ENCODE data around the gene GRAMD4.

Gene GRAMD4

DNA sequence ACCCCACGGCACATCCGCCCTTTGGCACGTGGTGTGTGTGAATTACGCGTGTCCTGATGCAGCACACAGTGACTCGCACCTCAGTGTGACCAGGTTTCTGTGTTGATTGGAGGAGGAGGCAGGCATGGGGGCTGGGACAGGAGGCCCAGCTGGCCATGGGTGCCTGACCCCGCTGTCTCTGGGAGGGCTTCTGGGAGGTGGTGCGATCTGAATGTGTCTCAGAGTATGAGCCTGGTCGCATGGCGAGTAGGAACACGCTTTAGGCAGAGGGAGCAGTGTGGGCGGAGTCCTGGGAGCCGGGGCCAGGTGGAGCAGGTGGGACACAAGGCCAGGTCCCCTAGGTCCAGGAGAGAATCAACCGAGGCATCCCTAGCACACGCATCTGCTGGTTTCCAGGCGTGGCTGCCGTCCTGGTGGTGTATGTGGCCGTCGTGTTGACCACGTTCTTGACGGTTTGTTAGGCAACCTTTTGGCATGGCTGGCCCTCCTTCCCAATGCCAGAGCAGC is 5.7 kb downstream of the GRAMD4 start:
- Histone ChIP-seq H3K9me3 (replicated peaks; ENCODE audit: insufficient read depth, low read length) (no peaks in the 10 kb centered on the region), H3K79me2 (ENCODE audit: low read length) (no peaks in the 10 kb centered on the region), H3K9me2 (replicated peaks; ENCODE audit: insufficient read depth, low read length) (no peaks in the 10 kb centered on the region), H3K27ac (ENCODE audit: low read length) (no peak overlapping the region), H3K36me3 (replicated peaks; ENCODE audit: insufficient read depth, low read length) (no peaks in the 10 kb centered on the region), H3K27me3 (replicated peaks; ENCODE audit: insufficient read depth, low read length) (no peaks in the 10 kb centered on the region), H4K20me1 (ENCODE audit: insufficient read depth, low read length) (no peaks in the 10 kb centered on the region), H3K4me2 (ENCODE audit: low read depth, low read length) (no peak overlapping the region), H2AFZ (ENCODE audit: low read length) (no peak overlapping the region), H3K4me1 (ENCODE audit: low read length) (no peaks in the 10 kb centered on the region), H3F3A (ENCODE audit: insufficient read depth, low read length) (no peaks in the 10 kb centered on the region), H3K9ac (ENCODE audit: low read length) (no peak overlapping the region), H3K4me3 (ENCODE audit: low read length) (no peak overlapping the region)
- no peak for TF ChIP-seq EZH2 (optimal IDR thresholded peaks at IDR 0.05; ENCODE audit: low read depth, low read length)
- TF ChIP-seq EZH2phosphoT487 (IDR thresholded peaks at IDR 0.05; ENCODE audit: low read length), result no peak
- TF ChIP-seq, protein P1, sequence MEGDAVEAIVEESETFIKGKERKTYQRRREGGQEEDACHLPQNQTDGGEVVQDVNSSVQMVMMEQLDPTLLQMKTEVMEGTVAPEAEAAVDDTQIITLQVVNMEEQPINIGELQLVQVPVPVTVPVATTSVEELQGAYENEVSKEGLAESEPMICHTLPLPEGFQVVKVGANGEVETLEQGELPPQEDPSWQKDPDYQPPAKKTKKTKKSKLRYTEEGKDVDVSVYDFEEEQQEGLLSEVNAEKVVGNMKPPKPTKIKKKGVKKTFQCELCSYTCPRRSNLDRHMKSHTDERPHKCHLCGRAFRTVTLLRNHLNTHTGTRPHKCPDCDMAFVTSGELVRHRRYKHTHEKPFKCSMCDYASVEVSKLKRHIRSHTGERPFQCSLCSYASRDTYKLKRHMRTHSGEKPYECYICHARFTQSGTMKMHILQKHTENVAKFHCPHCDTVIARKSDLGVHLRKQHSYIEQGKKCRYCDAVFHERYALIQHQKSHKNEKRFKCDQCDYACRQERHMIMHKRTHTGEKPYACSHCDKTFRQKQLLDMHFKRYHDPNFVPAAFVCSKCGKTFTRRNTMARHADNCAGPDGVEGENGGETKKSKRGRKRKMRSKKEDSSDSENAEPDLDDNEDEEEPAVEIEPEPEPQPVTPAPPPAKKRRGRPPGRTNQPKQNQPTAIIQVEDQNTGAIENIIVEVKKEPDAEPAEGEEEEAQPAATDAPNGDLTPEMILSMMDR (IDR thresholded peaks at IDR 0.05; ENCODE audit: low read length), result no peak
- no peak for DNase-seq

DNA sequence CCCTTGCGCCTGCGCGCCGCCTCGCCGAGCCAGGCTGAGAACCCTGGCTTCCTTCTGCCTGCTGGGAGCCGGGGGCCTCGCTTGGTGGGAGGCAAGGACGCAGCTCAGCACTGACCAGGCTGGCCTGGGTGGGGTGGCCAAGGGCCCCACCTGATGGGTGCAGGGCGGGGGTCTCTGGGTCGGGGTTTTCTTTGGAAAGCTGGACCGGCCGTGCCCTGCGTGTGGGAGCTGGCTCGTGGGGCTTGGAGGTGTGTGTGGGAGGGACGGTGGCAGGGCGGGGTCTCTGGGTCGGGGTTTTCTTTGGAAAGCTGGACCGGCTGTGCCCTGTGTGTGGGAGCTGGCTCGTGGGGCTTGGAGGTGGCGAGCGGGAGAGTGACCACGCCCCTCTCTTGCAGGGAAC is 6.2 kb downstream of the GRAMD4 start:
- H3K9me2 ChIP-seq (replicated peaks; ENCODE audit: insufficient read depth, low read length), result no peaks in the 10 kb centered on the region
- no peaks in the 10 kb centered on the region for H3K36me3 ChIP-seq (replicated peaks; ENCODE audit: insufficient read depth, low read length)
- H3K9me3 ChIP-seq (replicated peaks; ENCODE audit: insufficient read depth, low read length), result no peaks in the 10 kb centered on the region
- no peak overlapping the region for H3K4me3 ChIP-seq (ENCODE audit: low read length)
- H2AFZ ChIP-seq (ENCODE audit: low read length), result no peak overlapping the region
- H3K4me1 ChIP-seq (ENCODE audit: low read length), result no peaks in the 10 kb centered on the region
- TF ChIP-seq EZH2phosphoT487 (IDR thresholded peaks at IDR 0.05; ENCODE audit: low read length) (no peak), EZH2 (optimal IDR thresholded peaks at IDR 0.05; ENCODE audit: low read depth, low read length) (no peak)
- TF ChIP-seq, protein P1 (IDR thresholded peaks at IDR 0.05; ENCODE audit: low read length), result no peak
- no peaks in the 10 kb centered on the region for H3K27me3 ChIP-seq (replicated peaks; ENCODE audit: insufficient read depth, low read length)
- no peaks in the 10 kb centered on the region for H3F3A ChIP-seq (ENCODE audit: insufficient read depth, low read length)
- H3K27ac ChIP-seq (ENCODE audit: low read length), result no peak overlapping the region
- H4K20me1 ChIP-seq (ENCODE audit: insufficient read depth, low read length), result no peaks in the 10 kb centered on the region
- no peak for DNase-seq
- no peak overlapping the region for H3K4me2 ChIP-seq (ENCODE audit: low read depth, low read length)
- H3K9ac ChIP-seq (ENCODE audit: low read length), result no peak overlapping the region
- H3K79me2 ChIP-seq (ENCODE audit: low read length), result no peaks in the 10 kb centered on the region

DNA sequence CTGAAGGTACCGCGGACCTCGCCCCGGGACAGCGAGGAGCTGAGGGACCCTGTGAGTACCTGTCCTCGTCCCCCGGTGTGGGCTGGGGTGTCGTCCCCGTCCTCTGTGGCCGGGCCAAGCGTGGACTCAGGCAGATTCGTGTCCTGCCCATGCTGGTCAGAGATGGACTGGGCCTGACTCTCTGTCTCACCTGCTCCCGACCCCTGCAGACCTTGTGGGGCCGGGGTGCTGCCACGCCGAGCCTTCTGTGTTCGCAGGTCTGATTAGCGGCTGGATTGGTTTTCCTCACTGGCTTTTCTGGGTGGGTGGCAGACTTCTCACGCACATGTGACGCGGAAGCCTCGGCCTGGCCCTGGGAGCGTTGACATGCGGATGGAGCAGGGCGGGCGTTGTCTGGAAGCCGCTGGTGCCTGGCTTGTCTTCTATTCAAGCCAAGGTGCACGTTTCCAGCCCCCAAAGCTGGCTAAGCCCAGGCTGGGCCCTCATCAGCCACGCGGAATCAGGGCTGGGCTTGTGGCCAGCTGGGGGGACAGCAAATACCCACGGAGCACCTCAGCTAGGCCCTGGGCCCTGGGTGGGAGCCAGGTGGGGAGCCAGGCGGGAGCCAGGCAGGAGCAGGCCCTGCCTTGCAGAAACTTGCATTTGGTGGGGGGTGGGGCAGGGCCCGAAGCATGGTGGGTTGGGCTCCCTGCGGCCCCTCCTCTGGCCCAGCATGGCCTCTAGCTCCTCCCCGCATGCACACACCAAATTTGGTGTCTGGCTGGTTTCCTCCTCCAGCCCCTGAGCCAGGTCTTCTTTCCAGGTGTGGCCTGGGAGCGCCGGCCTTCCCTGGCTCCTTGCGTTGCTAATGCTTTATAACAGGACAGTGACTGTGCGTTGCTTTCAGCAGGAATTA is 7.0 kb downstream of the GRAMD4 start:
- Histone ChIP-seq H3K4me2 (ENCODE audit: low read depth, low read length) (no peak overlapping the region), H3K9me2 (replicated peaks; ENCODE audit: insufficient read depth, low read length) (no peaks in the 10 kb centered on the region), H3K4me3 (ENCODE audit: low read length) (no peak overlapping the region), H4K20me1 (ENCODE audit: insufficient read depth, low read length) (no peaks in the 10 kb centered on the region), H3F3A (ENCODE audit: insufficient read depth, low read length) (no peaks in the 10 kb centered on the region), H3K9me3 (replicated peaks; ENCODE audit: insufficient read depth, low read length) (no peaks in the 10 kb centered on the region), H3K36me3 (replicated peaks; ENCODE audit: insufficient read depth, low read length) (no peaks in the 10 kb centered on the region), H3K27me3 (replicated peaks; ENCODE audit: insufficient read depth, low read length) (no peaks in the 10 kb centered on the region), H2AFZ (ENCODE audit: low read length) (no peak overlapping the region), H3K9ac (ENCODE audit: low read length) (no peak overlapping the region), H3K4me1 (ENCODE audit: low read length) (no peaks in the 10 kb centered on the region), H3K79me2 (ENCODE audit: low read length) (no peaks in the 10 kb centered on the region), H3K27ac (ENCODE audit: low read length) (no peak overlapping the region)
- DNase-seq, result no peak
- TF ChIP-seq EZH2phosphoT487 (IDR thresholded peaks at IDR 0.05; ENCODE audit: low read length) (no peak), EZH2 (optimal IDR thresholded peaks at IDR 0.05; ENCODE audit: low read depth, low read length) (no peak)

Data from MM.1S (cell line).